ENCODE results near the gene CAPN14.

The CAPN14 gene

DNA sequence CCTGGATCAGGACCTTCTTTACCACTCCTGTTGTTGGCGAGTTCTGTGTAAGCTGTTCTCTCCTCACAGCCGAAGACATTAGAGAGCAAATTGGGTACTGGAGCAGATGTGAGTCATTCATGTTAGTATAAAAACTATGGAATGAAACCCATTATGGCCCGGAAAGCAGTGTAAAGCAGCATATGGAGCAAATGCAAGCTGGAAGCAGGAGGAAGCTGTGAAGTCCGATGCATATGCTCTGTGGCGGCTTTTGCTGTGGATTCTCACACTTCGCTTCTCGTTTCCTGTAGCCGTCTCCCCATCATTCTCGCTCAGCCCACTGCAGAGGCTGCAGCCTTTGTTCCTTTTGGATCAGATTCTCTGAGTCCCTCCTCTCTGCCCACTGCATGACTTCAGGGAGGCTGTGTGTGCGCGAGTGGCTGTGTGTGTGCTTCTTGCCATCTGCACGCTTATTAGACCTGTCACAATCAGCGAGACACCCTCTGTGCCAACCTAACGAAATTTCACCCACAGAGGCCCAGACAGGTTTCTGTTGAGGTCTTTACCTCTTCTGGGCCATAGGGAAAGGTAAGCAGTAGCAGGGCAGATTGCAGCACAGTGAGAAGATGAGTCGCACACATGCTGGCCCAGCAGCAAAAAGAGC is 75.8 kb downstream of the CAPN14 start:
- DNase-seq (ENCODE audit: low read depth): no peak
- TF ChIP-seq, protein P1, sequence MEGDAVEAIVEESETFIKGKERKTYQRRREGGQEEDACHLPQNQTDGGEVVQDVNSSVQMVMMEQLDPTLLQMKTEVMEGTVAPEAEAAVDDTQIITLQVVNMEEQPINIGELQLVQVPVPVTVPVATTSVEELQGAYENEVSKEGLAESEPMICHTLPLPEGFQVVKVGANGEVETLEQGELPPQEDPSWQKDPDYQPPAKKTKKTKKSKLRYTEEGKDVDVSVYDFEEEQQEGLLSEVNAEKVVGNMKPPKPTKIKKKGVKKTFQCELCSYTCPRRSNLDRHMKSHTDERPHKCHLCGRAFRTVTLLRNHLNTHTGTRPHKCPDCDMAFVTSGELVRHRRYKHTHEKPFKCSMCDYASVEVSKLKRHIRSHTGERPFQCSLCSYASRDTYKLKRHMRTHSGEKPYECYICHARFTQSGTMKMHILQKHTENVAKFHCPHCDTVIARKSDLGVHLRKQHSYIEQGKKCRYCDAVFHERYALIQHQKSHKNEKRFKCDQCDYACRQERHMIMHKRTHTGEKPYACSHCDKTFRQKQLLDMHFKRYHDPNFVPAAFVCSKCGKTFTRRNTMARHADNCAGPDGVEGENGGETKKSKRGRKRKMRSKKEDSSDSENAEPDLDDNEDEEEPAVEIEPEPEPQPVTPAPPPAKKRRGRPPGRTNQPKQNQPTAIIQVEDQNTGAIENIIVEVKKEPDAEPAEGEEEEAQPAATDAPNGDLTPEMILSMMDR (conservative IDR thresholded peaks at IDR 0.05; ENCODE audit: control insufficient read depth, insufficient read depth, low read depth, low read length): no peak
- H3K4me3 ChIP-seq (ENCODE audit: control insufficient read depth, low read depth, low read length): no peak overlapping the region

- no peak overlapping the region for H3K4me3 ChIP-seq (ENCODE audit: control insufficient read depth, low read depth, low read length)
- no peak for DNase-seq (ENCODE audit: low read depth)
- TF ChIP-seq, protein P1 (conservative IDR thresholded peaks at IDR 0.05; ENCODE audit: control insufficient read depth, insufficient read depth, low read depth, low read length): no peak
Observed at GRCh38 chr2:31140151-31140550, 77.2 kb downstream of the CAPN14 start.

- no peak for DNase-seq (ENCODE audit: low read depth)
- TF ChIP-seq, protein P1 (conservative IDR thresholded peaks at IDR 0.05; ENCODE audit: control insufficient read depth, insufficient read depth, low read depth, low read length): no peak
- H3K4me3 ChIP-seq (ENCODE audit: control insufficient read depth, low read depth, low read length): no peak overlapping the region
Observed at GRCh38 chr2:31139671-31140070, 77.6 kb downstream of the CAPN14 start.

- TF ChIP-seq, protein P1 (conservative IDR thresholded peaks at IDR 0.05; ENCODE audit: control insufficient read depth, insufficient read depth, low read depth, low read length): peak; percentile 31
- peak; percentile 25 for DNase-seq (ENCODE audit: low read depth)
- peak within 1 kb of the TSS; percentile 25 for H3K4me3 ChIP-seq (ENCODE audit: control insufficient read depth, low read depth, low read length)
Observed at GRCh38 chr2:31138037-31138962, 79.0 kb downstream of the CAPN14 start, which contains the start of gene GALNT14. GALNT14 (minus strand) TSS chr2:31138440; CDS start chr2:31138086, 354 bp downstream.

- H3K4me3 ChIP-seq (ENCODE audit: control insufficient read depth, low read depth, low read length): peak overlapping the region; percentile 25
- TF ChIP-seq, protein P1 (conservative IDR thresholded peaks at IDR 0.05; ENCODE audit: control insufficient read depth, insufficient read depth, low read depth, low read length): no peak
- peak; percentile 5 for DNase-seq (ENCODE audit: low read depth)
Observed at GRCh38 chr2:31137211-31138036, 79.9 kb downstream of the CAPN14 start.

DNA sequence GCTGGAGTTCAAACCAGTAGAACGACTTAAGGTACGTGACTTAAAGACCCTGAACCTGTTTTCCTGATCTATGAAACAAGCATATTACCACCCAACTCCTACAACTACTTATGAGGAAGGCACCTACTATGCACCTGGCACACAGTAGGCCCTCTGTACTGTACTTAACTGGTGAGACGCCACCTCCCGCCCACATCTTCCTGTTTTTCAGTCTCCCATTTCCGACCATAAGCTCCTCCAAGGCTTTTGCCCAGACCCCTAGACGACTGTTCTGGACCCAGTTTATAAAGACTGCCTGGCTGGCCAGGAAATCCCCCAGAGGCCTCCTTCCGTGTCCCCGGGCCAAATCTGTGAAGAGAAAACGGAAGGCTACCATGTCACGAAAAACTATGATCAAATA is 80.6 kb downstream of the CAPN14 start:
- no peak overlapping the region for H3K4me3 ChIP-seq (ENCODE audit: control insufficient read depth, low read depth, low read length)
- TF ChIP-seq, protein P1 (conservative IDR thresholded peaks at IDR 0.05; ENCODE audit: control insufficient read depth, insufficient read depth, low read depth, low read length): no peak
- no peak for DNase-seq (ENCODE audit: low read depth)

All from fibroblast of mammary gland (primary cell).